Stimulated activated CD4-positive, alpha-beta T cell treated with anti-CD3 and anti-CD28 coated beads, Interleukin-12 subunit alpha, Interleukin-12 subunit beta, amount 100 ng/mL, for 24 hours (primary cell): ENCODE measurements around the gene PDZD7.
A peak's percentile ranks its signal among the peaks of the same experiment; 100 is the strongest.

Experiments
- DNase-seq, 2 experiments: peaks; one replicate each; pipeline ENCODE4 v3.0.0-alpha.2; 2020; ENCODE audit warnings: low read depth in 2 of 2

Gene PDZD7

DNA sequence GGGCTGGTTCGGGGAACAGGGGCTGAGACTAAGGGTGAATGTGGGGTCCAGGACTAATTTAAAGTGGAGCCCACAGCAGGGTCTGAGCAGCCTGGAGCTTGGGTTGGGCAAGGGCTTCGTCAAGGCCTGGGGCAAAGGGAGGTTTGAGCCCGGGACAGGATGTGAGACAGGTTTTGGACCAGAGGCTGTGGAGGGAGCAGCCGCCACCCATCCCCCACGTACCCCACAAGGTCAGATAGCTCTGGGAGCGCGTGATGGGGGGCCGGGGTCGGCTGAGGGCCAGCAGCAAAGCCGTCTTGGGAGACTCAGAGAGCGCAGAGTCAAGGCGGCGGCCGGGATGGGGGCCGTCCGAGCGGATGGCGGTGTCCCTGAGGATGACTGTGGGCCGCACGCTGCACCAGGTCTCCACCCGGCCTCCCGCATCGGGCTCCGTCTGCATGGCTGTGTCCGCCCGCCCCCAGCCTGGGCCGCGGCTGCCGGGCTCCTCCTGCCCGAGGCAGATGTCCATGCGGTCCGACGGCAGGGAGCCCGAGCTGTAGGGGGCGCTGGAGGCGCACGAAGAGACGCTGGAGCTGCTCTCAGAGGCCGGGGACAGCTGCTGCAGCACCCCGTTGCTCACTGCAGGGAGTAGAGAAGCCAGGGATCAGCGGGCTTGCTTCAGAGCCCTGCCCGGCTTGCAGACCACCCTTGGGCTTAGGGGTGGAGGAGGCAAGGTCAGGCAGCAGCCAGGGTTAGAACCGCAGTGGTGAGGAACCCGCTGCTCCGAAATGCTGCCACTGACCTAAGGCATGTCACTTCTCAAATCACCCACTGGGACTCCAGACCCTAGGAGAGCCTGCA is 12.1 kb downstream of the PDZD7 start:
- peak; percentile 45 to 81 for DNase-seq

DNA sequence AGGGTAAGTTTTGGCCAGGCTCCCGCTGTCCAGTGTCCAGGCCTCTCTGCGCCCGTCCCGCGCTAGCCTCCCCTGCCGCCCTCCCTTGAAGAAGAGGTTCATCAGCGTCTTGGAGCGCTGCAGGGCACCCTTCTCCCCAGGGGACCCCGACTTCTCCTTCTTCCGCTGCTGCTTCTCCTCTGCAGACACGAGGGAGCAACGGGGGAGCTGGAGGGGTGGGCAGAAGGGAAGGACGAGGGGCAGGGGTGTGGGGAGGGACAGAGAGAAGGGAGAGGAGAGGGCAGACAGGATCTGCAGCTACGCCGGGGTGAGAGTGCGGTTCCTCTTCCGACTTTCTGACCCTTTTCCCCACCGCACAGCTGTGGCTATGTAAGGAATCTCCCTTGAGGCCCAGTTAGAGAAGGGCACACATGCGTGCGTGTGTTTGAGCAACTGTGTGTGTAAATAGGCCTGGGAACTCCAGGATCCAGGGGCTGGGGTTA is 12.8 kb downstream of the PDZD7 start:
- no peak for DNase-seq

DNA sequence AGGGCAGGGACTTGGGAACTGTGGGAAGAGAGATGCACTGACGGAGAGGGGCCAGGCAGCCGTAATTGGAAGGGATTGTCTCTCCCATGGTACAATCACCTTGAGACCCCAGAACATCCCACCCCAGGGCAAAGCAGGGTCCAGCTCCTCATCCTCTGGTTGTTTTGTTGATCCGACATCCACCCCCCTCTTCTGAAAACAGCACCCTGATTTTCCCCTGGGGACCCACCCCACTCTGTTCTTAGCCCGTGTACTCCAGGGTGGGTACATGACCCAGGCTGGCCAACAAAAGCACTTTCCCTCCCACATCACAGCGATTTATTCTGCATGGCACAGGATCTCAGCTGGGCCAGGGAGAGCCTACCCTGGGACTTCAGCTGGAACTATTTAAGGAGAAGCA is 14.1 kb downstream of the PDZD7 start:
- DNase-seq, result no peak

DNA sequence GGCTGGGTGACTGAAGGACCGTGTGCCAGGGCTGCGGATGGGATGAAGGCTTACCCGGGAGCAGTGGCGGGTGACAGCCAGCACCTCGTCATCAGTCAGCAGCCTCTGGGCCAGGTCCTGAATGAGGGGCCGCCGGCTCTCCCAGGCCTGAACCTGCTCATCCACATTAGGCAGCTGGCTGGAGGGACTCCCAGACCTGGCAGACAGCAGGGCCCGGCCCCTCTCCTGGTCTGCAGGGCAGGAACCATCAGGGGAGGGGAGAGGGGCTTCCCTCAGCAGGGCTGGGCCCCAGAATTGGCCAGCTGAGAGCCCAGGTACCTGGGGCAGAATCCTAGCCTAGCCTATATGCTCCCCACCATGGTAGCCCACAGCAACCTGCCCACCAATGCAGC is 15.4 kb downstream of the PDZD7 start:
- no peak for DNase-seq

DNA sequence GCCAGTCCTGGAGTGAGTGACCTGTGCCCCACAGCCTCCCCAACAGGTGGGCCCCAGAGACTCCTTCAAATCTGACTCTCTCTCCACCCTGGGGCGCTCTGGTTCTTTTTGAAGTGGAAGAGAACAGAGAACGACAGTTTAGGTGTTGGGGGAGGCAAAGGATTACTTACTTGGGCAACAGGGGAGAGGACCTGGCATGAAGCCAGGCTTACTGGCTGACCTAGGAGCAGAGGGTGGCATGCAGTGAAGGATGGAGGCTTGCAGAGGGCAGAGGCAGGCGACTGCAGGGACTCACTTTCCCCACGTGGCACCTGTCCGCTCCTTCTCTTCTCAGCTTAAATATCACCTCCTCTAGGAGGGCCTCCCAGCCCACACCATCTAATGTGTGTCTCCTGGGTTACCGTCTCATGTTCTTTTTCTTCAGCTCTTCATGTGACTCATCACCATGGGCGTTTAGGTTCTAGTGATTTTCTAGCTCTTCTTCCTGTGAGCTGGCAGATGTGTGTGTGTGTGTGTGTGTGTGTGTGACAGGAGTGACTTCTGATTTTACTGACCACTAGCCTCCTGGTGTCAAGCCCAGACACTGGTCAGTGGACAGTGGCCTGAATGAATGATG is 15.9 kb downstream of the PDZD7 start:
- DNase-seq, result no peak

DNA sequence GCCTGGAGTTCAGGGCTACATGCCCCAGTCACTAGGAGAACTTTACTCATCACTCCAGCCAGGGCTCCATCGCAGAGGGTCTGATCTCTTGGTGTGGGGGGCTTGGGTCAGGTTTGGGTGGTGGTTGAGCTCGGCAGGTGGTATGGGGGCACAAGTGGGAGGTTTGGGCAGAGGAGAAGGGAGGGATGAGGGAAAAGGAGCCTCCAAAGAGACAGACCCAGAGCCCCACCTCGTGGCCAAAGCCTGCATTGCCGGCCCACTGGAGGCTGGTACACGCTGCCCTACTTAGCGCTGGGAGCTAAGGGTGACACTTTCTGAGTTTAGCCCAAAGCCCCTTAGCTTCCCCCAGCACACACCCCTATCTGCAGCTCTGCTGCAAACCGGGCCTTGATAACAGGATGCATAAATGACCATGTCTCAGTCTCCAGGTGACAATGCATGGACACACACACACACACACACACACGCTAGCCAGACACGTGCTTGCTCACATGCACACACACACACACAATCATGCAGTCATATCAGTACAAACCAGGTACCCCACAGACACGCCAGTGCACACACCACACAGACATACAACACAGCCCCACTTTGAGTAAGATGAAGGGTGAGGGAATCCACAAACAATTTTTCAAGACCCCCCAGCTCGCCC is 16.6 kb downstream of the PDZD7 start:
- DNase-seq, result peak; percentile 40 to 85

DNA sequence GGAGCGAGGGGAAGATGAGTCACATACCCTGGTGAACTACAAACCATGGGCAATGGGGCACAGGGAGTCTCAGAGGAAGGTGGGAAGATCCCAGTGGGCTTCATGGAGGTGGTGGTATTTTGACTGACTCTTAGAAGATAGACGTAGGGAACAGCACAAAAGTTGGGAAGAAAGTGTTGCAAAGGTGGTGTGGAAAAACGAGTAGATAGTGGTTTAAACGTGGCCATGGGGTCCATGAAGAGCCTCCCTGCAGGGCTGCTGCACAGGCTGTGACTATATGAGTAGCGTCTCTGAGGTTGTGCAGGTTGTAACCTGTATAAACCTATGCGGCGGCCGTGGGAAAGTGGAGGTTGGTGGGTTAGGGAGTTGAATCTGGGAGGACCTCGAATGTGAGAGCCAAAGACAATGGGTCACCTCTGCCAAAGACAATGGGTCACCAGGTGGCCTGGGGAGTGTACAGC is 17.5 kb downstream of the PDZD7 start:
- DNase-seq, result no peak

DNA sequence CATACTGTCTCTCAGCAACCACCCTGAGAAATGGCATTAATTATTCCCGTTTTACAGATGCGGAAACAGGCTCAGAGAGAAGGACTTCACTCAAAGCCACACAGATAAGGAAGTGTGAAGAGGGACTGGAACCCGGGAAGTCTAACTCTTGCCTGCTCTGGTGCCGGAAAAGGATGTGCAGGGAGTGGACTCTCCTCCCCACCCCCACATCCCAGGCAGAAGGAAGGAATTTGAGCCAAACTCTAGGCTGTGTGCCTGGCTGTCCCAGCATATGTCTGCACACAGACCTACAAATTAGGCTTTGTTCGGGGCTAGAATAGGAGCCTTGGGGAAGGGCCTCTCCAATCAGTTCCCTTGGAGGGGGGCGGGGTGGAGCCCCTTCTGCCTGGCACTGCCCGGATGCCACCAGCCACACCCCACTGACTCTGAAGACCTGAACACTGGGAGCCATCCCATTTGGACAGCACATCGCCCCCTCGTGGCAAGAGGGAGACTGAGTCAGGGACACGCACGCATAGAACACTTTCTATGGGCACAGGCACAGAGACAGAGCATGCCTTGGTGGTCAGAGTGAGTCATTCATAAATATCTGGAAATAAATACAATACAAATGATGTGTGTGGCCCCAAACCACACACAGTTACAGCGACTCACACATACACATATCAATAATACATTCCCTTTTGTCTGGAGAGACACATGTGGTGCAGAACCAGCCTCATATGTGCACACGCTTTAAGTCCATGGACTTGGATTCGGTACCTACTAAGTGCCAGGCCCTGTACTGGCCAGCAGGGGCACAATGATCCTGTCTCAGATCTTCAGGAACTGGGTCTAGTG is 18.2 kb downstream of the PDZD7 start:
- peak; percentile 48 to 81 for DNase-seq

DNA sequence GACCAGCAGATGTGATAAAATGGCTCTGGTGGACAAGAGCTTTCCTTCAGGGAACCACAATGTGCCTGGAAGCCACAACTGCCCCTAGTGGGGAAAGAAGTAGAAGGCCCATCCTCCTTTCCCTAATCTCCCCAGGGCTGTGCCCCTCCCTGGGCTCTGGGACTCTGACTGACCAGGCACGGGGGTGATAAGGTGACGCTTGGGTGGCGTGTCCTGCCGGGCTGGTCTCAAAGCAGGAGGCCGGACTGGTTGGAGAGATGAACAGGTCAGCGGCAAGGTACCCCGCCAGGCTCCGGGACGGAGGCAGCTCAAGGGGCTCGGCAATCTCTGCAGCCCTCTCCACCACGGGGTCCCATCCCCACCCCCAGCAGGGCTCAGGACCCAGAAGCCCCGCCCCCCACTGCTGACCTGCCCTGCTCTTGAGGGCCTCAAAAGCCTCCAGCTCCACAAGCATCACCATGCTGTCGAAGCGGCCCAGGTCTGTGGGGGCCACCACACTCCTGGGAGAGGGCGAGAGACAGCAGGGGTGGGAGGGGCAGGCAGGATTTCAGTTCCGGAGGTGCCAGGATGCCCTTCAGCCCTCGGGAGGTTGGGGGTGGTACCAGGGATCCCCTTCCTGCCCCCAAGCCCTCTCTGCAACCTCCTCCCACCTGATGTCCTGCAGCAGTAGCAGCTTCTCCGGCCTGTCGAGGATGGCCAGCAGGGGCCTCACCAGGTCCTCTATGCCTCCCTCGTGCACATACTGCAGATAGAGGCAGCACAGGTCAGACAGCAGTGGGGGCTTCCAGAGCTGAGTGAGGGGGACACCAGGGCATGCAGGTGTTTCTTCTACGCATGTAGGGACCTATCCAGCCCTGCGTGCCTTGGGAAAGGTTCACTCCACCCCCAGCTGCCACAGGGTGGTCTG is 19.2 kb downstream of the PDZD7 start:
- no peak for DNase-seq

DNA sequence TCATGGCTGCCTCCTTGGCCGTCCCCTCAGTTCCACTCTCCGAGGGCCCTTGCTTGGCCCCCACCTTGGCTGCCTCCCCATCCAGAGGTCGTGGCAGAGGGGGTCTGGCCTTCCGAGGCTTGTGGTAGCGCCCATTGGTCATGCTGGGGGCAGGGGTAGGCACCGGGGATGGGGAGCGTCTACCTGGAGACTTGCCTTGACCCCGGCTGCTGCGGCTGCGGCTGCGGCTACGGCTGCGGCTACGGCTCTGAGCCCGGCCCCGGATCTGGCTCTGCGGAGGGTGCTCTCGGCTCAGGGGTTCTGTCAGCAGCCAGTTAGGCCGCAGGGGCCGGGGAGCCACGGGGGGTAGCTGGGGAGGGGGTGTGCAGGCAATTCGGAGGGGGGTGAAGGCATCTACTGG is 20.6 kb downstream of the PDZD7 start:
- DNase-seq, result no peak

DNA sequence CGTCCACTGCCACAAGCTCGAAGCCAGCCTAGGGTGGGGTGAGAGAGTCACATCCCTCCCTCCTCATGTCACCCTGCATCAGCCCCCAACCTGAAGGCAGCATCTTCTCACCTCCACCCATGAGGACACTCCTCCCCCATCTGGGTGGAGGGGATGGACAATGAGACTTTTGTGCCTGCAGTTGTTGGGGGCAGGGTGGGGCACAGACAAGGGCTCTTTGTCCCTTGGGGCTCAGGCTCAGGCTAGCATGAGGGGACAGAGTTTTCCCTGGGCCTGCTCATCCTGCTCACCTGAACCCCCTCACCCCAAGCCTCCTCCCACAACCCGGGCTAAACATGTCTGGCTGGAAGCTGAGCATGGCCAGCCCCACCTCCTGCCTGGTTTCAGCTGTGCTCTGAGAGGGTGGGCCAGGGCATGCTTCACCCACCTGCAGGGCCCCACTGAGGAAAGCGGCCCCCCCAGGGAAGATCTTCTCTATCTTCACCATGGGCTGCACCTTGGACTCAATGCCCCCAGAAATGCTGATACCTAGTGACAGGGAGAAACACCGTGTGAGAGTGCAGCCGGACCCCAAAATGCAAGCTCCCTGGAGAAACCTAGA is 22.0 kb downstream of the PDZD7 start:
- DNase-seq, result no peak

DNA sequence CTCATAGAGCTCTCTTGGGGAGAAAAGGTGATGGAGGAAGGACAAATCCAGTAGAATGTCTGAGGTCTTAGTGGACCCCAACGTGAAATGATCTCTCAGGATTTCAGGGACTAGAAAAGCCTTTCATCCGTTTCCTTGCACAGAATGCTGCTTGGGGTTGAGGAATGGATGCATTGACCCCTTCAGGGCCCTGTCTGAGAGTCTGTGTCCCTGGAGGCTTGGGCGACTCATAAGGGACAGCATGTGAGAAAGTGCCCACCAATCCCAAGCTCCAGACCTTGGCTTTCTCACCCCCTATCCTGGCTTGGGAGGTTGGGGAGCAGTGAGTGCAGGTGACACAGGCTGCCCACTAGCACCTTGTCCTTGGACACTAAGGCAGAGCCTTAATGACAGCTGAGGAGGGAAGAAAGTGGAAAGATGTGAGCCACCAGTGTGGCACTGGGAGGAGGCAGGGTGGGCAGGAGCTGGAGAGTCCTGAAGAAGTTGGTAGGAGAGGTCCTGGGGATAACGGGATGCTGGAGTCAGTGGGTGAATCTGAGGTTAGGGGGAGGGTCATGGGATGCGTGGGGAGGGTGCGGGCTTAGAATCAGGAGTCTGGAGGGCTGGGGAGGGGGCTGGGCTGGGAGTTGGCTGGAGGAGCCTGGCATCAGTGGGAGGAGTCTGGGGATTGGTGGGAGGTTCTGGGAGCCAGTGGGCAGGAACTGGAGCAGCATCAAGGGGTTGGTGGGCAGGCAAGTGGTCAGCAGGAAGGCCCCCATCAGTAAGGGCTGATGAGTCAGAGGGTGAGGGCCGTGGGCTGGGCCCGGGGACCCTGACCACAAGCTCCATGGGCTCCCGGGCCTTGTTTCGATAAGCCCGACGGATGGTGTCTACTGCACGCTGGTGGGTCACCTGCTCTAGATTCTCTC is 22.8 kb downstream of the PDZD7 start:
- no peak for DNase-seq

DNA sequence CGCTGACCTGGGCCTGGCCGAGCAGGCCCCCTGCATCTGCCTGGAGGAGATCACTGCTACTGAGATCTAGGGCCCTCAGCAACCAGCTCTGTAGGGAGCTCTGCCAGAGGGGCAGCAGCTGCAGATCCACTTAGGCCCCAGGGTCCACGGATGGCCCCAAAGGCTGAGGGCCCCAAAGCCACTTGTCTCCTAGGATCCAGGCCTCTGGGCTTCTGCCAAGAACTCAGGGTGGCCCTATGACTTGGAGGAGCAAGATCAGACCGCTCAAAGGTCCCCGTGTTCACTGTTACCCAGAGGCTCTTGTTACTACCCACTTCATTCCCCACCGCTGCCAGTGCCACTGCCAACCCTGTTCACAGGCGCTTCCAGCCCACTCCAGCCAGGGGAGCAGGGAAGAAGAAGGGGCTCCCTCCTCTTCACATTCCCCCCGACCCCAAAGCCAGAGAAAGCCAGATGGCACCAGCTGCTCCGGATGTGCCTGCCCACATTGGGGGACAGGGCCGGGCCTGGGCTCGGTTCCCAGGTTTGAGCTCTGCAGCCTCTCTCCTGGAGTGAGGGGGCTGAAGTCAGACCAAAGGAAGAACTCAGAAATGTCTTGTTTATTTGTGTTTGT is 23.7 kb downstream of the PDZD7 start:
- no peak for DNase-seq

DNA sequence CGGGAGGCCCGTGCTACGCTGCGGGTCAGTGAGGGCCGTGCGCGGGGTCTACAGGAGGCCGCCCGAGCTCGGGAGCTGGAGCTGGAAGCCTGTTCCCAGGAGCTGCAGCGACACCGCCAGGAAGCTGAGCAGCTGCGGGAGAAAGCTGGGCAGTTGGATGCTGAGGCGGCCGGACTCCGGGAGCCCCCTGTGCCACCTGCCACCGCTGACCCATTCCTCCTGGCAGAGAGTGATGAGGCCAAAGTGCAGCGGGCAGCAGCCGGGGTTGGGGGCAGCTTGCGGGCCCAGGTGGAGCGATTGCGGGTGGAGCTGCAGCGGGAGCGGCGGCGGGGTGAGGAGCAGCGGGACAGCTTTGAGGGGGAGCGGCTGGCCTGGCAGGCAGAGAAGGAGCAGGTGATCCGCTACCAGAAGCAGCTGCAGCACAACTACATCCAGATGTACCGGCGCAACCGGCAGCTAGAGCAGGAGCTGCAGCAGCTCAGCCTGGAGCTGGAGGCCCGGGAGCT is 24.3 kb downstream of the PDZD7 start:
- no peak for DNase-seq

DNA sequence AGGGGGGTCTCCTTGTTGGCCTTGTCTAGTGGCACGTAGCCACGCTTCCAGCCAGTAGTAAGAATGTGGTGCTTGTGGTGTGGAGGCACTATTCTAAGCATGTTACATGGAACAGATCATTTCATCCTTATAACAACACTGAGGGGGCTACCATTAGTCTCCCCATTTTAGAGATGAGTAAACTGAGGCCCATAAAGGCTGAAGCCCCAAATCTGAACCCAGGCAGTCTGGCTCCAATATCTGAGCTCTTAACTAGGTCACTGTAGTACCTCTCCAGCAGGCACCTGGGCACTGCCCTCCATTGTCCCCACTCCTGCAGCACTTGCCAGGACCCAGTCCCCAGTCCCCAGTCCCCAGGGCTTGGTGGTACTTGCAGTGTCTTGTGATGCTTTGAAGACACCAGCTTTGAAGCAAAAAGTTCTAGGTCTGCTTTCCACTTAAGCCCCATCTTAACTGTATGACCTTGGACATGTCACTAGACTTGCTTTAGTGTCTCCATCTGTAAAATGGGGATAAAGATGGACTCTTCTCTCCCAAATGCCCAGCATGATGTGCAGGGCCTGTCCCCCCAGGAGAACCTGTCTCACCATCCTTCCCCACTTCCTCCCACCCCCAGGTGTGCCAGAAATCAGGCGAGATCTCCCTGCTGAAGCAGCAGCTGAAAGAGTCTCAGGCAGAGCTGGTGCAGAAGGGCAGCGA is 24.9 kb downstream of the PDZD7 start:
- no peak for DNase-seq

DNA sequence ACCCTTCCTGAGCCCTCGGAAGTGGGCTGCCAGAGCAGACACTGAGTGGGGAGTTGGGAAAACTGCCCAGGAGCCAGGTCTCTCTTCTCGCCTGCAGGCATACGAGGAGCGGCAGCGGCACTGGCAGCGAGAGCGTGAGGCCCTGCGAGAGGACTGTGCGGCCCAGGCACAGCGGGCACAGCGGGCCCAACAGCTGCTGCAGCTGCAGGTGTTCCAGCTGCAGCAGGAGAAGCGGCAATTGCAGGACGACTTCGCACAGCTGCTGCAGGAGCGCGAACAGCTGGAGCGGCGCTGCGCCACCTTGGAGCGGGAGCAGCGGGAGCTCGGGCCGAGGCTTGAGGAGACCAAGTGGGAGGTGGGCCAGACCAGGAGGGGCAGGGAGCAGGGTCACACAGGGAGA is 25.6 kb downstream of the PDZD7 start:
- no peak for DNase-seq

DNA sequence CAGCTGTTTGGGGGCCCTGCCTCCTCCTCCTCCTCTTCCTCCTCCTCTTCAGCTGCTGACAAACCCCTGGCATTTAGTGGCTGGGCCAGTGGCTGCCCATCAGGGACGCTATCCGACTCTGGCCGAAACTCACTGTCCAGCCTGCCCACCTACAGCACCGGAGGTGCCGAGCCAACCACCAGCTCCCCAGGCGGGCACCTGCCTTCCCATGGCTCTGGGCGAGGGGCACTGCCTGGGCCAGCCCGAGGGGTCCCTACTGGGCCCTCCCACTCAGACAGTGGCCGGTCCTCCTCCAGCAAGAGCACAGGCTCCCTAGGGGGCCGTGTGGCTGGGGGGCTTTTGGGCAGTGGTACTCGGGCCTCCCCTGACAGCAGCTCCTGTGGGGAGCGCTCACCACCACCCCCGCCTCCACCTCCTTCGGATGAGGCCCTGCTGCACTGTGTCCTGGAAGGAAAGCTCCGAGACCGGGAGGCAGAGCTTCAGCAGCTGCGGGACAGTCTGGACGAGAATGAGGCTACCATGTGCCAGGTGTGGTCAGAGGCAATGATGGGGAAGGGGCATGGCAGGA is 27.2 kb downstream of the PDZD7 start:
- DNase-seq, result no peak

DNA sequence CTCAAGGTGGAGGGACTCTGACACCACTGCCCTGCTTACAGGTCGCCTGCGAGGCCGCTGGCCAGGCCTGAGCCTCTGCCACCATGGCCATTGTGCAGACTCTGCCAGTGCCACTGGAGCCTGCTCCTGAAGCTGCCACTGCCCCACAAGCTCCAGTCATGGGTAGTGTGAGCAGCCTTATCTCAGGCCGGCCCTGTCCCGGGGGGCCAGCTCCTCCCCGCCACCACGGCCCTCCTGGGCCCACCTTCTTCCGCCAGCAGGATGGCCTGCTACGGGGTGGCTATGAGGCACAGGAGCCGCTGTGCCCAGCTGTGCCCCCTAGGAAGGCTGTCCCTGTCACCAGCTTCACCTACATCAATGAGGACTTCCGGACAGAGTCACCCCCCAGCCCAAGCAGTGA is 28.5 kb downstream of the PDZD7 start:
- no peak for DNase-seq
